ENCODE measurements around the gene CCDC27.
"Not testable (repeated sequence)": the region's sequence is repeated elsewhere in the genome, so short reads cannot be mapped to it uniquely, and the experiment has no call there.

DNA sequence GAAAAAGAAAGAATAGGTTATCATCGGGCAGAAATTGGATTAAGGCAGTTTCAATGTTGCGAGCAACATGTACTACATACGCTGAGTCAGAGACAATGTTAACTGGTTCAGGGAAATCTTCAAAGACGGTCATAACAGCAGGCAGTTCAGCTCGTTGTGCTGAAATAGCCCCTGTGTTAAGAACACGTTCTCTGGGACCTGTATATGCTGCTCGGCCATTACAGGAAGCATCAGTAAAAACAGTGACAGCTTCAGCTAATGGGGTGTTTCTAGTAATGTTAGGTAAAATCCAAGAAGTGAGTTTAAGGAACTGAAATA is 52.3 kb downstream of the CCDC27 start:
- TF ChIP-seq CTCF (conservative IDR thresholded peaks at IDR 0.05; ENCODE audit: low read length); EZH2phosphoT487 (IDR thresholded peaks at IDR 0.05; ENCODE audit: borderline replicate concordance): not testable (repeated sequence)
